ENCODE measurements around the gene AP1G2. TPM values are rescaled to one million over a fixed set of nuclear protein-coding genes. Genes with fewer than 3 reads are reported as not detected.

The AP1G2 gene
- polyA plus RNA-seq, 1 donor (not counting 4 experiments of a cell fraction or from before 2014, with no cell fraction given), result 119 TPM

- Histone ChIP-seq H3K27me3 (ENCODE audit: control insufficient read depth, extremely low read depth, insufficient read depth, low read length) (no peaks in the 10 kb centered on the region), H3K9me1 (ENCODE audit: control insufficient read depth, extremely low read depth, insufficient read depth, low read length) (no peaks in the 10 kb centered on the region), H3K9me3 (ENCODE audit: control insufficient read depth, low read depth, low read length) (no peaks in the 10 kb centered on the region), H3K4me2 (ENCODE audit: control insufficient read depth, extremely low read depth, insufficient read depth, low read depth, low read length) (no peak overlapping the region), H4K20me1 (ENCODE audit: control insufficient read depth, extremely low read depth, insufficient read depth, low read length) (no peaks in the 10 kb centered on the region), H3K4me1 (ENCODE audit: control insufficient read depth, extremely low read depth, insufficient read depth, low read length) (no peaks in the 10 kb centered on the region), H3K79me2 (ENCODE audit: control insufficient read depth, insufficient read depth, low read length) (no peaks in the 10 kb centered on the region), H2AFZ (ENCODE audit: control insufficient read depth, low read length) (no peak overlapping the region), H3K4me3 (ENCODE audit: control insufficient read depth in 2 of 3, extremely low read depth in 1 of 3, insufficient read depth in 2 of 3, low read depth in 1 of 3, low read length in 3 of 3) (no peak overlapping the region), H3K27ac (ENCODE audit: control insufficient read depth, insufficient read depth, low read length) (no peak overlapping the region), H3K36me3 (ENCODE audit: control insufficient read depth in 2 of 2, extremely low read depth in 1 of 2, insufficient read depth in 2 of 2, low read length in 2 of 2) (no peaks in the 10 kb centered on the region), H3K9ac (ENCODE audit: control insufficient read depth, extremely low read depth, insufficient read depth, low read length) (no peak overlapping the region)
- dilution Hi-C loops (cut with MboI; ENCODE audit: extremely low pct_ligation_motif_present, low sequenced_read_pairs), result no loop called here
- FAIRE-seq (no peak), DNase-seq (ENCODE audit: low read depth, low spot score) (no peak)
- TF ChIP-seq CTCF (optimal IDR thresholded peaks at IDR 0.05 in 1 of 3, IDR thresholded peaks at IDR 0.05 in 1 of 3, conservative IDR thresholded peaks at IDR 0.05 in 1 of 3; ENCODE audit: extremely low read depth in 1 of 3, insufficient read depth in 2 of 3, low read length in 3 of 3) (no peak), EZH2 (IDR thresholded peaks at IDR 0.05; ENCODE audit: low read length) (no peak)
Observed at GRCh38 chr14:23536494-23536893, 31.1 kb downstream of the AP1G2 start.

- Histone ChIP-seq H3K36me3 (ENCODE audit: control insufficient read depth in 2 of 2, extremely low read depth in 1 of 2, insufficient read depth in 2 of 2, low read length in 2 of 2) (no peaks in the 10 kb centered on the region), H2AFZ (ENCODE audit: control insufficient read depth, low read length) (no peak overlapping the region), H3K9me3 (ENCODE audit: control insufficient read depth, low read depth, low read length) (no peaks in the 10 kb centered on the region), H3K79me2 (ENCODE audit: control insufficient read depth, insufficient read depth, low read length) (no peaks in the 10 kb centered on the region), H3K27me3 (ENCODE audit: control insufficient read depth, extremely low read depth, insufficient read depth, low read length) (no peaks in the 10 kb centered on the region), H4K20me1 (ENCODE audit: control insufficient read depth, extremely low read depth, insufficient read depth, low read length) (no peaks in the 10 kb centered on the region), H3K4me2 (ENCODE audit: control insufficient read depth, extremely low read depth, insufficient read depth, low read depth, low read length) (no peak overlapping the region), H3K9ac (ENCODE audit: control insufficient read depth, extremely low read depth, insufficient read depth, low read length) (no peak overlapping the region), H3K4me1 (ENCODE audit: control insufficient read depth, extremely low read depth, insufficient read depth, low read length) (no peaks in the 10 kb centered on the region), H3K27ac (ENCODE audit: control insufficient read depth, insufficient read depth, low read length) (no peak overlapping the region), H3K4me3 (ENCODE audit: control insufficient read depth in 2 of 3, extremely low read depth in 1 of 3, insufficient read depth in 2 of 3, low read depth in 1 of 3, low read length in 3 of 3) (no peak overlapping the region), H3K9me1 (ENCODE audit: control insufficient read depth, extremely low read depth, insufficient read depth, low read length) (no peaks in the 10 kb centered on the region)
- TF ChIP-seq CTCF (optimal IDR thresholded peaks at IDR 0.05 in 1 of 3, IDR thresholded peaks at IDR 0.05 in 1 of 3, conservative IDR thresholded peaks at IDR 0.05 in 1 of 3; ENCODE audit: extremely low read depth in 1 of 3, insufficient read depth in 2 of 3, low read length in 3 of 3), result no peak
- no peak for TF ChIP-seq EZH2 (IDR thresholded peaks at IDR 0.05; ENCODE audit: low read length)
- dilution Hi-C loops (cut with MboI; ENCODE audit: extremely low pct_ligation_motif_present, low sequenced_read_pairs), result no loop called here
- no peak for DNase-seq (ENCODE audit: low read depth, low spot score)
- FAIRE-seq, result no peak
Observed at GRCh38 chr14:23535943-23536342, 31.6 kb downstream of the AP1G2 start.

Data from keratinocyte (primary cell).